ENCODE results near the gene KLF6. TPM values are rescaled to one million over a fixed set of nuclear protein-coding genes. Genes with fewer than 3 reads are reported as not detected.

KLF6 gene
- total and polyA plus RNA-seq, 2 donors (not counting 3 experiments of a cell fraction or from before 2014, with no cell fraction given) = 183 to 307 TPM

DNA sequence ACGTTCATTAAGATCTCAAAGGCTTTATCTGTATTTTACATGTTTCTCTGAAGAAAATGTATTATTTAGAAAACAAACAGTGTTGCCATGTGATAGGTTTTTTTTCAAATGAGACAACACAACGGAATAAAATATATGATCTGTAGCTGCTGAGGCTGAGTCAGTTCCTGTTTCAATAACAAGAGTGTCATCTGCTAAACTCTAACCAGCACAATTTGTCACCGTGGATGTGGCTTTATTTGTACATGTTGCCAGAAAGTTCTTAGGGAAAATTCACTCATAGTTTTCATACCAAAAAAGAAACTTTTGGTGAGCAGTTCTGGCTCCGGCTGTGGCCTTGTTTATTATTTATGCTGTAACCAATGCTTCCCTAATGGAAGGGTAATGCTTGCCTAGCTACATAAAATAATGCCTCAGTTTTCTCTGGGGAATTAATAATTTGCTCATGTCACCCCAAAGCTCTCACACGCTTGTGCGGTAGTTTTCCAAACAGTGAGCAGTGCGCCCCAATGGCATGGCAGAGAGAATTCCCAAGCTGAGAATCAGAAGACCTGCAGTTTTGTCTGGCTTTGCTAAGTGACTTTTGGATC is 20.3 kb upstream of the KLF6 start:
- H3K4me2 ChIP-seq (ENCODE audit: insufficient read depth, low read length) = peak overlapping the region; percentile 63
- peak; percentile 92 for DNase-seq (ENCODE audit: low read depth, low spot score)
- TSS peak; percentile 47 for BruUV-seq (replicated peaks)
- no peaks in the 10 kb centered on the region for H3K9me3 ChIP-seq (replicated peaks; ENCODE audit: control insufficient read depth, insufficient read depth, low read length)
- peak overlapping the region; percentile 99 for H3K9ac ChIP-seq (replicated peaks; ENCODE audit: extremely low read depth, insufficient read depth, low read length)
- TF ChIP-seq POLR2A (IDR thresholded peaks at IDR 0.05; ENCODE audit: low read depth, low read length) (no peak), MYC (IDR thresholded peaks at IDR 0.05; ENCODE audit: low read depth, low read length) (no peak), FOS (IDR thresholded peaks at IDR 0.05; ENCODE audit: borderline replicate concordance, insufficient read depth, low read length) (peak; percentile 82), POLR2AphosphoS5 (IDR thresholded peaks at IDR 0.05; ENCODE audit: insufficient read depth, low read depth, low read length) (peak; percentile 31), JUN (IDR thresholded peaks at IDR 0.05; ENCODE audit: borderline replicate concordance, insufficient read depth, insufficient read length, low read depth) (peak; percentile 99), GATA2 (IDR thresholded peaks at IDR 0.05; ENCODE audit: insufficient read depth, insufficient read length, low read depth, low read length) (no peak), EZH2 (IDR thresholded peaks at IDR 0.05; ENCODE audit: borderline replicate concordance, low read depth, low read length, severe bottlenecking) (no peak)
- TF ChIP-seq, protein P1, sequence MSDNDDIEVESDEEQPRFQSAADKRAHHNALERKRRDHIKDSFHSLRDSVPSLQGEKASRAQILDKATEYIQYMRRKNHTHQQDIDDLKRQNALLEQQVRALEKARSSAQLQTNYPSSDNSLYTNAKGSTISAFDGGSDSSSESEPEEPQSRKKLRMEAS (IDR thresholded peaks at IDR 0.05; ENCODE audit: insufficient read depth, insufficient read length) = no peak
- TF ChIP-seq, protein P2, sequence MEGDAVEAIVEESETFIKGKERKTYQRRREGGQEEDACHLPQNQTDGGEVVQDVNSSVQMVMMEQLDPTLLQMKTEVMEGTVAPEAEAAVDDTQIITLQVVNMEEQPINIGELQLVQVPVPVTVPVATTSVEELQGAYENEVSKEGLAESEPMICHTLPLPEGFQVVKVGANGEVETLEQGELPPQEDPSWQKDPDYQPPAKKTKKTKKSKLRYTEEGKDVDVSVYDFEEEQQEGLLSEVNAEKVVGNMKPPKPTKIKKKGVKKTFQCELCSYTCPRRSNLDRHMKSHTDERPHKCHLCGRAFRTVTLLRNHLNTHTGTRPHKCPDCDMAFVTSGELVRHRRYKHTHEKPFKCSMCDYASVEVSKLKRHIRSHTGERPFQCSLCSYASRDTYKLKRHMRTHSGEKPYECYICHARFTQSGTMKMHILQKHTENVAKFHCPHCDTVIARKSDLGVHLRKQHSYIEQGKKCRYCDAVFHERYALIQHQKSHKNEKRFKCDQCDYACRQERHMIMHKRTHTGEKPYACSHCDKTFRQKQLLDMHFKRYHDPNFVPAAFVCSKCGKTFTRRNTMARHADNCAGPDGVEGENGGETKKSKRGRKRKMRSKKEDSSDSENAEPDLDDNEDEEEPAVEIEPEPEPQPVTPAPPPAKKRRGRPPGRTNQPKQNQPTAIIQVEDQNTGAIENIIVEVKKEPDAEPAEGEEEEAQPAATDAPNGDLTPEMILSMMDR (IDR thresholded peaks at IDR 0.05; ENCODE audit: extremely low read depth in 1 of 2, insufficient read depth in 1 of 2, low read depth in 1 of 2, low read length in 2 of 2) = no peak
- no peaks in the 10 kb centered on the region for H4K20me1 ChIP-seq (replicated peaks; ENCODE audit: control insufficient read depth, extremely low read depth, insufficient read depth, low read length)
- CTCF ChIA-PET = interaction anchor here (1.0 to 1.6 kb wide), 3 partner anchors 20 to 612 kb away, joined by 3 to 5 read pairs (median 4); no protein-coding TSS in a partner anchor
- peaks cover 64% of the 10 kb centered on the region for H3K4me1 ChIP-seq (ENCODE audit: control insufficient read depth, extremely low read depth, insufficient read depth, low read length)
- POLR2A ChIA-PET = interaction anchor here (1.9 to 4.3 kb wide), 3 partner anchors 20 to 325 kb away, joined by 4 to 26 read pairs (median 8); partner anchors contain the start of gene KLF6
- dilution Hi-C loops (cut with MboI; ENCODE audit: extremely low pct_ligation_motif_present, low sequenced_read_pairs) (no loop called here), intact Hi-C loops (cut with micrococcal nuclease) (loop anchor here (1.0 to 2.0 kb wide), 11 partner anchors 19 to 966 kb away; no protein-coding TSS in a partner anchor)
- H2AFZ ChIP-seq (ENCODE audit: low read depth, low read length) = no peak overlapping the region
- peak; percentile 78 for FAIRE-seq
- H3K79me2 ChIP-seq (ENCODE audit: control insufficient read depth, insufficient read depth, low read length) = no peaks in the 10 kb centered on the region
- peak overlapping the region in 1 of 3 experiments; percentile 31 for H3K4me3 ChIP-seq (replicated peaks in 1 of 3; ENCODE audit: insufficient read depth in 1 of 3, low read depth in 1 of 3, low read length in 3 of 3)
- H3K27ac ChIP-seq (ENCODE audit: insufficient read depth, low read depth, low read length) = peak overlapping the region; percentile 100
- no peaks in the 10 kb centered on the region for H3K27me3 ChIP-seq (ENCODE audit: control insufficient read depth in 2 of 2, insufficient read depth in 2 of 2, low read length in 2 of 2)
- no peaks in the 10 kb centered on the region for H3K36me3 ChIP-seq (ENCODE audit: control insufficient read depth in 2 of 2, extremely low read depth in 1 of 2, insufficient read depth in 2 of 2, low read length in 2 of 2)
- no peaks in the 10 kb centered on the region for H3K9me1 ChIP-seq (replicated peaks; ENCODE audit: control insufficient read depth, extremely low read depth, insufficient read depth, low read length)

All from endothelial cell of umbilical vein (primary cell).